Measurements from ENCODE around the gene TMEM178A.

- no peak for TF ChIP-seq CTCF (IDR thresholded peaks at IDR 0.05)
- no peak for TF ChIP-seq POLR2AphosphoS5 (IDR thresholded peaks at IDR 0.05)
These were observed 2.9 kb downstream of the TMEM178A start for GRCh38 chr2:39668576-39669080.

All from sigmoid colon (tissue), 4 donors.